Measurements from ENCODE around the gene UTS2. TPM values are rescaled to one million over a fixed set of nuclear protein-coding genes. Genes with fewer than 3 reads are reported as not detected.

Gene UTS2
- total RNA-seq, 1 donor from 2014 or later, result 5.9 TPM

DNA sequence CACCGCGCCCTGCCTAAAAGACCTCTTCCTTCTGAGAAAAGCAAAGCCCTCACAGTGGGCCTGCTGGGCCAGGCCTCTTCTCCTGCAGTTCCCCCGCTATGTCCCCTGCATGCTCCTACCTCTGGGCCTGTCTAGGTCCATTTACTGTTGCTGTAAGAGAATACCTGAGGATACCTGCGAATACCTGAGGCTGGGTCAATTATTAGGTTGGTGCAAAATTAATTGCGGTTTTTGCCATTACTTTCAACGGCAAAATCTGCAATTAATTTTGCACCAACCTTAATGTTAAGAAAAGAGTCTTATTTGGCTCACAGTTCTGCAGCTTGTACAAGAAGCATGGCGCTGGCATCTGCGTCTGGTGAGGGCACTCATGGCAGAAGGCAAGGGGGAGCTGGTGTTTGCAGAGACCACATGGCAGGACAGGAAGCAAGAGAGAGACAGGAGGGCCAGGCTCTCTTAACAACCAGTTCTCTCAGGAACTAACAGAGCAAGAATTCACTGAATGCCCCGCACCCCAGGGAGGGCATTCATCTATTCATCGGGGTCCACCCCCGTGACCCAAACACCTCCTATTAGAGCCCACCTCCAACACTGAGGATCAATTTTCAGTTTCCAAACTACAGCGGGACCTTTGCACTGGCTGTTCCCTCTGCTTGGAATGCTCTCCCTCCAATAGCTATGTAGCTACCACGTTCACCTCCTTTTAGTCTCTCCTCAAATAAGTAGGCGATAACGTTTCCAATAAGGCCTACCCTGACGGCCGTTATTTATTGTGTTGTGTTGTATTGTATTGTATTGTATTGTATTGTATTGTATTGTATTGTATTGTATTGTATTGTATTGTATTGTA is 9.6 kb upstream of the UTS2 start:
- H3K4me1 Mint-ChIP-seq, result no peaks in the 10 kb centered on the region
- POLR2A ChIA-PET, result no interaction called here
- H3K4me3 Mint-ChIP-seq, result no peak overlapping the region
- H3K27me3 Mint-ChIP-seq, result no peaks in the 10 kb centered on the region
- H3K27ac Mint-ChIP-seq, result no peak overlapping the region
- CTCF ChIA-PET, result no interaction called here
- no peaks in the 10 kb centered on the region for H3K9me3 Mint-ChIP-seq
- intact Hi-C loops (cut with micrococcal nuclease), result no loop called here
- no peak for ATAC-seq (ENCODE audit: low read depth)
- H3K36me3 Mint-ChIP-seq (ENCODE audit: low read depth), result no peaks in the 10 kb centered on the region
- TF ChIP-seq, protein P1, sequence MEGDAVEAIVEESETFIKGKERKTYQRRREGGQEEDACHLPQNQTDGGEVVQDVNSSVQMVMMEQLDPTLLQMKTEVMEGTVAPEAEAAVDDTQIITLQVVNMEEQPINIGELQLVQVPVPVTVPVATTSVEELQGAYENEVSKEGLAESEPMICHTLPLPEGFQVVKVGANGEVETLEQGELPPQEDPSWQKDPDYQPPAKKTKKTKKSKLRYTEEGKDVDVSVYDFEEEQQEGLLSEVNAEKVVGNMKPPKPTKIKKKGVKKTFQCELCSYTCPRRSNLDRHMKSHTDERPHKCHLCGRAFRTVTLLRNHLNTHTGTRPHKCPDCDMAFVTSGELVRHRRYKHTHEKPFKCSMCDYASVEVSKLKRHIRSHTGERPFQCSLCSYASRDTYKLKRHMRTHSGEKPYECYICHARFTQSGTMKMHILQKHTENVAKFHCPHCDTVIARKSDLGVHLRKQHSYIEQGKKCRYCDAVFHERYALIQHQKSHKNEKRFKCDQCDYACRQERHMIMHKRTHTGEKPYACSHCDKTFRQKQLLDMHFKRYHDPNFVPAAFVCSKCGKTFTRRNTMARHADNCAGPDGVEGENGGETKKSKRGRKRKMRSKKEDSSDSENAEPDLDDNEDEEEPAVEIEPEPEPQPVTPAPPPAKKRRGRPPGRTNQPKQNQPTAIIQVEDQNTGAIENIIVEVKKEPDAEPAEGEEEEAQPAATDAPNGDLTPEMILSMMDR (IDR thresholded peaks at IDR 0.05), result no peak
- no peak for DNase-seq

DNA sequence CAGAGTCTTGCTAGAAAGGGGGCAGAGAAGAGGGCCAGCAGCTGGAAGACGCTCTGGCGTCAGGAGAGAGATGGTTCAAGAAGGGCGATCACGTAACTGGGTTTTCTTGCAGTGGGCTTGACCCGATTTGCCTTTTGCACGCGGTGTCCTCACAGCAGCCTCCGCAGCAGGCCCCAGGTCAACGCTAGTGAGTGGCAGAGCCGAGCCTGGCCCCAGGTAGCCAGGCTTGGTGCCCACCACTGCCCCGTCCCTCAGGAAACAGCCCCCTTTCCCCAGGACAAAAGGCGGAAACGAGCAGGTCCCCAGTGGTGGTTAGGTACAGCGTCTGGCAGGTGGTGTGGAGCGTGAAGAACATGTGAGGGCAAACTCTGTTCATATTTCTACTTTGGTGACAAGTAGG is 8.6 kb upstream of the UTS2 start:
- H3K27me3 Mint-ChIP-seq, result no peaks in the 10 kb centered on the region
- ChIA-PET POLR2A (no interaction called here), CTCF (no interaction called here)
- H3K9me3 Mint-ChIP-seq, result no peaks in the 10 kb centered on the region
- ATAC-seq (ENCODE audit: low read depth) (no peak), DNase-seq (no peak)
- TF ChIP-seq, protein P1 (IDR thresholded peaks at IDR 0.05), result no peak
- H3K27ac Mint-ChIP-seq, result no peak overlapping the region
- no peak overlapping the region for H3K4me3 Mint-ChIP-seq
- H3K4me1 Mint-ChIP-seq, result peaks cover under 1% of the 10 kb centered on the region
- intact Hi-C loops (cut with micrococcal nuclease), result no loop called here
- no peaks in the 10 kb centered on the region for H3K36me3 Mint-ChIP-seq (ENCODE audit: low read depth)

DNA sequence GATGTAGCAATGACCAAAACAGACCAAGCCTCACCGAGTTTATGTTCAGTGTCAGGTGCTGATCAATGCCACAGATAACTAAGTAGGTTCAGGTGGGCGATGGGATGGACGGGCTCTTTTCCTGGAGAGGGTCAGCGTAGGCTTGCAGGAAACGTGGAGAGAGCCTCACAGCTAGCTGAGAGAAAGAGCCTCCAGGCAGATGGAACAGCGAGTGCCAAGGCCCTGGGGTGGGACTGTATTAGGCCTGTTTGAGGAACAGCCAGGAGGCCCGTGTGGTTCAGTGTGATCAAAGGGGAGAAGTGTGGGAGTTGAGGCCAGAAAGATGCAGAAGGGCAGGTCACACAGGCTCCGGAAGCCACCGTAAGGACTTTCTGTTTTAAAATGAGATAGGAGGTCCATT is 7.3 kb upstream of the UTS2 start:
- Mint-ChIP-seq H3K4me3 (no peak overlapping the region), H3K27ac (no peak overlapping the region), H3K9me3 (no peaks in the 10 kb centered on the region), H3K36me3 (ENCODE audit: low read depth) (no peaks in the 10 kb centered on the region), H3K27me3 (no peaks in the 10 kb centered on the region), H3K4me1 (peaks cover 5% of the 10 kb centered on the region)
- intact Hi-C loops (cut with micrococcal nuclease), result no loop called here
- ATAC-seq (ENCODE audit: low read depth) (no peak), DNase-seq (no peak)
- TF ChIP-seq, protein P1 (IDR thresholded peaks at IDR 0.05), result no peak
- ChIA-PET CTCF (no interaction called here), POLR2A (no interaction called here)

DNA sequence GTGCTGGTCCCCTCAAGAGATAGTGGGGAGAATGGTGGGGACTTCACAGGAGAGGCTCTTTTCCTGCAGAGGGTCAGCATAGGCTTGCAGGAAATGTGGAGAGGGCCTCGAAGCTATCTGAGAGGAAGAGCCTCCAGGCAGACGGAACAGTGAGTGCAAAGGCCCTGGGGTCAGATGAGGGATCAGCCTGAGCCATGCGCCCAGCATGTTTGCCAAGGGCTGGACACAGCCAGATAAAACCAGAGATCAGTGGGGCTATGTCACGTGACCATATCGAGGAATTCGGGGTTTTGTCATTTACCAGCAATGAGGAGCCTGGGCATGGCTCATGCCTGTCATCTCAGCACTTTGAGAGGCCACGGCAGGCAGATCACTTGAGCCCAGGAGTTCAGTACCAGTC is 6.5 kb upstream of the UTS2 start:
- ATAC-seq (ENCODE audit: low read depth) (no peak), DNase-seq (no peak)
- Mint-ChIP-seq H3K27me3 (no peaks in the 10 kb centered on the region), H3K4me1 (peaks cover 5% of the 10 kb centered on the region), H3K36me3 (ENCODE audit: low read depth) (no peaks in the 10 kb centered on the region), H3K4me3 (no peak overlapping the region), H3K27ac (no peak overlapping the region), H3K9me3 (no peaks in the 10 kb centered on the region)
- TF ChIP-seq, protein P1 (IDR thresholded peaks at IDR 0.05), result no peak
- intact Hi-C loops (cut with micrococcal nuclease), result no loop called here
- CTCF ChIA-PET, result no interaction called here
- POLR2A ChIA-PET, result no interaction called here

DNA sequence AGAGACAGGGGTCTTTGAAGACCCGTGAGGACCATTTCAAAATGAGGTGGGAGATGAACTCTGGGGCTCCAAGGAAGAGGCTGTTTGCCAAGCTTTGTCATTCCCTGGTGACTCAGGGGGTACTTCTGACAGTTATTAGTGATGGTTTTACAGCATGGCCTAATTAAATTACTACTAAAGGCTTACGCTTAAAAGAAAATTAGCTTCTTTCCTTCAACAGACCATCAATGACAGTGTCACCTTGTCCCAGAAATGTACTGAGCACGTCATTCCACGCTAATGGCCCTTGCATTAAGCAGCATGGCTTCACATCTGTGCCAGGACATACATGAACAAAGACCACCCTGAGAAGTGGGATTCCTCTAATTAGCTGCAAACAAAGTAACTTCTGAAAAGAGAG is 5.1 kb upstream of the UTS2 start:
- CTCF ChIA-PET, result no interaction called here
- intact Hi-C loops (cut with micrococcal nuclease), result no loop called here
- no peak for ATAC-seq (ENCODE audit: low read depth)
- Mint-ChIP-seq H3K27me3 (no peaks in the 10 kb centered on the region), H3K9me3 (no peaks in the 10 kb centered on the region), H3K4me1 (peaks cover 5% of the 10 kb centered on the region), H3K4me3 (no peak overlapping the region), H3K27ac (no peak overlapping the region), H3K36me3 (ENCODE audit: low read depth) (no peaks in the 10 kb centered on the region)
- POLR2A ChIA-PET, result no interaction called here
- TF ChIP-seq, protein P1 (IDR thresholded peaks at IDR 0.05), result no peak
- no peak for DNase-seq
